GM23248 (cell line): ENCODE measurements around the gene KLB. TPM values are rescaled to one million over a fixed set of nuclear protein-coding genes. Genes with fewer than 3 reads are reported as not detected.

ENCODE experiments used
- DNase-seq: peaks from one replicate; pipeline ENCODE4 v3.0.0-alpha.2; 2015
- H2AFZ ChIP-seq: fragments of 200-600 bp; sonication (generic); 2 replicates; pipeline ENCODE4 v1.6.1; 2016; ENCODE audit warnings: antibody characterized with exemption
- H3F3A ChIP-seq: fragments of 200-600 bp; sonication (generic); 2 replicates; pipeline ENCODE4 v1.6.1; 2016; ENCODE audit warnings: mild to moderate bottlenecking, antibody characterized with exemption, mixed run types; ENCODE audit not compliant: insufficient read depth
- H3K27ac ChIP-seq: fragments of 200-600 bp; sonication (generic); 2 replicates; pipeline ENCODE4 v1.5.1; 2016; ENCODE audit warnings: mild to moderate bottlenecking
- H3K27me3 ChIP-seq: fragments of 200-600 bp; sonication (generic); replicated peaks from 2 replicates; pipeline ENCODE4 v1.6.1; 2016; ENCODE audit warnings: mild to moderate bottlenecking; ENCODE audit not compliant: insufficient read depth
- H3K36me3 ChIP-seq: fragments of 200-600 bp; sonication (generic); 2 replicates; pipeline ENCODE4 v1.6.1; 2016; ENCODE audit warnings: low read depth, mild to moderate bottlenecking
- H3K4me1 ChIP-seq: fragments of 200-600 bp; sonication (generic); 2 replicates; pipeline ENCODE4 v1.6.1; 2016; ENCODE audit warnings: mild to moderate bottlenecking; ENCODE audit not compliant: insufficient read depth
- H3K4me2 ChIP-seq: fragments of 200-600 bp; sonication (generic); one replicate; pipeline ENCODE4 v1.6.1; 2016; ENCODE audit warnings: mild to moderate bottlenecking; ENCODE audit not compliant: unreplicated experiment
- H3K4me3 ChIP-seq: fragments of 200-600 bp; sonication (generic); 2 replicates; pipeline ENCODE4 v1.5.1; 2016; ENCODE audit warnings: mild to moderate bottlenecking
- H3K79me2 ChIP-seq: fragments of 200-600 bp; sonication (generic); 2 replicates; pipeline ENCODE4 v1.6.1; 2016; ENCODE audit warnings: mild to moderate bottlenecking; ENCODE audit not compliant: insufficient read depth
- H3K9ac ChIP-seq: fragments of 200-600 bp; sonication (generic); 2 replicates; pipeline ENCODE4 v1.6.1; 2016; ENCODE audit warnings: mild to moderate bottlenecking
- H3K9me2 ChIP-seq: fragments of 200-600 bp; sonication (generic); 2 replicates; pipeline ENCODE4 v1.6.1; 2016; ENCODE audit warnings: mixed run types, mild to moderate bottlenecking, moderate library complexity; ENCODE audit not compliant: insufficient read depth
- H3K9me3 ChIP-seq: fragments of 200-600 bp; sonication (generic); one replicate; pipeline ENCODE4 v1.6.1; 2017; ENCODE audit warnings: low read depth
- H4K20me1 ChIP-seq: fragments of 200-600 bp; sonication (generic); 2 replicates; pipeline ENCODE4 v1.6.0; 2016; ENCODE audit not compliant: insufficient read depth
- EZH2 ChIP-seq: fragments of 200-600 bp; sonication (generic); IDR thresholded peaks from 2 replicates; pipeline ENCODE4 v1.6.1; 2018; ENCODE audit warnings: antibody characterized with exemption, mild to moderate bottlenecking; ENCODE audit not compliant: insufficient read depth, poor library complexity, severe bottlenecking
- EZH2phosphoT487 ChIP-seq: fragments of 200-600 bp; sonication (generic); IDR thresholded peaks from 2 replicates; pipeline ENCODE4 v1.6.1; 2018; ENCODE audit warnings: antibody characterized with exemption, moderate library complexity, mild to moderate bottlenecking, low read depth; ENCODE audit not compliant: insufficient read depth
- WGBS, 2 experiments: methylation state at CpG; one replicate each; pipeline ENCODE4 v1.1.6; 2015 to 2017; ENCODE audit warnings: low lambda C conversion rate in 2 of 2, low coverage in 1 of 2; ENCODE audit errors: missing lambda C conversion rate in 2 of 2; 5-methylcytosine and 5-hydroxymethylcytosine counted together
- in situ Hi-C: fragments of 300-500 bp; cut with MboI; formaldehyde crosslinking; loops from 2 replicates; pipeline ENCODE4 v1.15.0; 2020
- polyA plus RNA-seq: library from polyadenylated mRNA; unstranded; fragments of >200 nt; fragmentation: Nextera tagmentation; extraction: Ambion mirVana; gene quantifications from 2 replicates; pipeline ENCODE4 v1.2.1, GENCODE V29; 2016
- total RNA-seq: library from RNA; depleted of rRNA; stranded (reverse); fragments of >200 nt; shearing (Covaris generic); gene quantifications from 2 replicates; pipeline ENCODE4 v1.2.3, GENCODE V29; 2014

The KLB gene
- total and polyA plus RNA-seq, 2 experiments from 2014 or later = not detected

- H3K27me3 ChIP-seq = no peaks in the 10 kb centered on the region
- H4K20me1 ChIP-seq = no peaks in the 10 kb centered on the region
- no peaks in the 10 kb centered on the region for H3K9me3 ChIP-seq
- DNase-seq = no peak
- TF ChIP-seq EZH2phosphoT487 (no peak), EZH2 (no peak)
- in situ Hi-C loops = no loop called here
- H2AFZ ChIP-seq = no peak overlapping the region
- no peak overlapping the region for H3K4me3 ChIP-seq
- no peak overlapping the region for H3K9ac ChIP-seq
- H3K27ac ChIP-seq = no peak overlapping the region
- no peaks in the 10 kb centered on the region for H3K4me1 ChIP-seq
- no peaks in the 10 kb centered on the region for H3K9me2 ChIP-seq
- H3K4me2 ChIP-seq = no peak overlapping the region
- WGBS, 2 experiments = 96 to 98% methylated on average over 15 to 27 of the region's 27 CpGs
- H3K79me2 ChIP-seq = no peaks in the 10 kb centered on the region
- H3K36me3 ChIP-seq = 0 out of 2 replicates have a peak, but pooled peaks cover 2% of the 10 kb centered on the region
- peaks cover 4% of the 10 kb centered on the region; the same call in 1 of the 2 replicates for H3F3A ChIP-seq
These were observed 73.5 kb downstream of the KLB start for GRCh38 chr4:39480251-39480650.

- in situ Hi-C loops = no loop called here
- Histone ChIP-seq H3K27ac (no peak overlapping the region), H3K4me1 (no peaks in the 10 kb centered on the region), H3K36me3 (0 out of 2 replicates have a peak, but pooled peaks cover 2% of the 10 kb centered on the region), H4K20me1 (no peaks in the 10 kb centered on the region), H3K9ac (no peak overlapping the region), H3K79me2 (no peaks in the 10 kb centered on the region), H3K9me2 (no peaks in the 10 kb centered on the region), H3K27me3 (no peaks in the 10 kb centered on the region), H3K9me3 (no peaks in the 10 kb centered on the region), H3K4me3 (no peak overlapping the region), H2AFZ (no peak overlapping the region), H3F3A (peaks cover under 1% of the 10 kb centered on the region; the same call in 1 of the 2 replicates), H3K4me2 (no peak overlapping the region)
- no peak for TF ChIP-seq EZH2
- TF ChIP-seq EZH2phosphoT487 = no peak
- WGBS, 2 experiments = 84 to 86% methylated on average over 21 of the region's 21 CpGs
- no peak for DNase-seq
These were observed 74.4 kb downstream of the KLB start for GRCh38 chr4:39480902-39481695.

GRCh38 chr4:39484582-39485272, 78.0 kb downstream of the KLB start:
- no peak for DNase-seq
- H3K9me2 ChIP-seq = no peaks in the 10 kb centered on the region
- H3K4me1 ChIP-seq = no peaks in the 10 kb centered on the region
- no peaks in the 10 kb centered on the region for H3K9me3 ChIP-seq
- WGBS, 2 experiments = 72 to 82% methylated on average over 6 of the region's 6 CpGs
- no peak overlapping the region for H3K9ac ChIP-seq
- H3K4me3 ChIP-seq = no peak overlapping the region
- in situ Hi-C loops = no loop called here
- TF ChIP-seq EZH2phosphoT487 (no peak), EZH2 (no peak)
- no peak overlapping the region for H3K27ac ChIP-seq
- H3K79me2 ChIP-seq = no peaks in the 10 kb centered on the region
- H3K4me2 ChIP-seq = no peak overlapping the region
- H3F3A ChIP-seq = no peaks in the 10 kb centered on the region
- no peak overlapping the region for H2AFZ ChIP-seq
- no peaks in the 10 kb centered on the region for H4K20me1 ChIP-seq
- no peaks in the 10 kb centered on the region for H3K27me3 ChIP-seq
- H3K36me3 ChIP-seq = no peaks in the 10 kb centered on the region

- Histone ChIP-seq H3K9me2 (no peaks in the 10 kb centered on the region), H3K27me3 (no peaks in the 10 kb centered on the region), H3K4me3 (no peak overlapping the region), H3K79me2 (no peaks in the 10 kb centered on the region), H4K20me1 (no peaks in the 10 kb centered on the region), H2AFZ (no peak overlapping the region), H3F3A (no peaks in the 10 kb centered on the region), H3K9me3 (no peaks in the 10 kb centered on the region), H3K9ac (no peak overlapping the region), H3K27ac (no peak overlapping the region), H3K4me2 (no peak overlapping the region), H3K36me3 (no peaks in the 10 kb centered on the region), H3K4me1 (no peaks in the 10 kb centered on the region)
- no peak for DNase-seq
- in situ Hi-C loops = no loop called here
- 83 to 89% methylated on average over 10 of the region's 10 CpGs for WGBS, 2 experiments
- no peak for TF ChIP-seq EZH2phosphoT487
- no peak for TF ChIP-seq EZH2
These were observed 79.6 kb downstream of the KLB start for GRCh38 chr4:39486221-39486804.
